HG03066 (cell line): ENCODE results near the gene TUSC2.
A peak's percentile ranks its signal among the peaks of the same experiment; 100 is the strongest.
"Not testable (repeated sequence)": the region's sequence is repeated elsewhere in the genome, so short reads cannot be mapped to it uniquely, and the experiment has no call there.

Experiments
- ATAC-seq: cut with Tn5 transposase; IDR thresholded peaks from one replicate; pipeline ENCODE4 v1.9.1; 2021; ENCODE audit warnings: low read depth; ENCODE audit not compliant: unreplicated experiment

TUSC2 gene

GRCh38 chr3:50319894-50320625 is 8.0 kb downstream of the TUSC2 start:
- ATAC-seq, result no peak

GRCh38 chr3:50319181-50319893 is 8.7 kb downstream of the TUSC2 start:
- no peak for ATAC-seq

- ATAC-seq, result no peak
Measured at GRCh38 chr3:50318615-50319014, 9.4 kb downstream of the TUSC2 start.

- ATAC-seq, result no peak
Measured at GRCh38 chr3:50318163-50318562, 9.9 kb downstream of the TUSC2 start.

DNA sequence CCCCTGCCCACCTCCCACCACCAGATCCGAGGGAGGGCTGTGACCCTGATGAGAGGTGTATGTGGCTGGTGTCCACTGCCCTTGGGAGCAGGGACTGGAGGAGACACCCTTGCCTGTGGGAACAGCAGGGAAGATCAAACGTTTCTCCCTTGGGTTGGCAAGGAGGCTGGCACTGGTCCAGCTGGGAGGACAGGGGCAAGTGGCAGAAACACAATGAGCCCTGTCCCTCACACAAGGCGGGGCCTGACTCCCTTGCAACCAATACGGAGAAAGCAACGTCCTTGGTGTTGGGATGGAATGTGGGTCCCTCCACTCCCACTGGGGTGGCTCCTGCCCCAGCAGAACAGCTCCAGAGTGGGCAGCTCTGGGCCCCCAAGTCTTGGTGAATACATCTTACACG is 10.7 kb downstream of the TUSC2 start:
- ATAC-seq, result no peak

GRCh38 chr3:50316657-50317242 is 11.3 kb downstream of the TUSC2 start:
- no peak for ATAC-seq

- ATAC-seq, result no peak
Measured at GRCh38 chr3:50314816-50315215, 13.2 kb downstream of the TUSC2 start.

GRCh38 chr3:50314342-50314741 is 13.7 kb downstream of the TUSC2 start:
- no peak for ATAC-seq

GRCh38 chr3:50312041-50312440 is 16.0 kb downstream of the TUSC2 start:
- not testable (repeated sequence) for ATAC-seq

DNA sequence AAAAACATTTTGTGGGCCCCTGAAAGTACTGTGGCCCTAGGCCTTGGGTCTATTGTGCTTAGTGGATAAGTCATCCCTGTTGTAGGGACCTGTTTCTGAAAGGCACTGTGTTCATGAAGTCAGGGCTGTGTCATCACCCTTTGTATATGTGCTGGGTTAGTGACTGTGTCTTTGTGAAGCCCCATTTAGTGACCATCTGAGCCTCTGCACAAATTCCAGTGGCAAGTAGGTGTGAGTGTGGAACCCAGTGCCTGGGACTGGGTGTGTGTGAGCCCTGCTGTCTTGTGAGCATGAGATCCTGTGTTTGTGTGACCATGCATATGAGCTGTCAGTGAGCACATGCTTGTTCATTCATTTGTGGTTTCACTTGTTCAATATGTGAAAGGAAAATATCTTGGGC is 23.4 kb downstream of the TUSC2 start:
- no peak for ATAC-seq

- no peak for ATAC-seq
Measured at GRCh38 chr3:50303013-50303815, 24.8 kb downstream of the TUSC2 start, which contains the start of gene HYAL1. TSS of gene HYAL1 (minus strand) at chr3:50303574. CDS start at chr3:50302956, 618 bp downstream.

DNA sequence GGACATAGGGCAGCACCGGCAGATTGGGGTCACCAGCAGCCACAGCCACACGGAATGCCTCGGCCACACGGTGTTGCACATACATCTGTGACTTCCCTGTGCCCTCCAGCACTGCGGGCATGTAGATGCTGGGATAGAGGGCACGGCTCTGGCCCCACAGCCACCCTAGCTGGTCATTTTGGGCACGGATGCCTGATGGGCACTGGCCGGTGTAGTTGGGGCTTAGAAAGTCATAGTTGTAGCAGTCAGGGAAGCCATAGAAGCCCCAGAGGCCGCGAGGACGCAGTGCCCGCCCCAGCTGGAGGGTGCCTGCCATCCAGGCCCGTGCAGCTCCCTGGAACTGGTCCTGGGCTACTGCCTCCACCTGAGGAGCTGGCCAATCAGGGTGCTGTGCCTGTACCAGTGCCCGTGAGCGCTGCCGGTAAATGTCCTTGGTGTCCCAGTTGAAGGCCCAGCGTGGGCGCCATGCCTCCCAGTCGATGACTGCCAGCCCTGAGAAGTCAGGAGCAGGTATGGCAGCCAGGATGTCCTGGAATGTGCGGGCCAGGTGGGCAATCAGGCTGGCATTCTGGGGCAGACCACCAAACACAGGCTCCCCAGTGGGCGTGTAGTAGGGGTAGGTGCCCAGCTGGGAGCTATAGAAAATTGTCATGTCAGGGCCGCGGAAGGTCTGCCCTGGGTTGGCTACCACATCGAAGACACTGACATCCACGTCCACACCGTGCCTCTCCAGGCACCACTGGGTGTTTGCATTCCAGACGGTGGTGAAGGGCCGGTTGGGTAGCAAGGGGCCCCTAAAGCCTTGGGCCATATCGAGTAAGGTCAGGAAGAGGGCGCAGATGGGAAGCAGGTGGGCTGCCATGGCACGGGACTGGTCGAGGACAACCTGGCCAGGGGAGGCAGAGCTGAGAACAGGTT is 25.7 kb downstream of the TUSC2 start:
- ATAC-seq, result no peak

- ATAC-seq, result no peak
Measured at GRCh38 chr3:50300681-50301254, 27.3 kb downstream of the TUSC2 start.

DNA sequence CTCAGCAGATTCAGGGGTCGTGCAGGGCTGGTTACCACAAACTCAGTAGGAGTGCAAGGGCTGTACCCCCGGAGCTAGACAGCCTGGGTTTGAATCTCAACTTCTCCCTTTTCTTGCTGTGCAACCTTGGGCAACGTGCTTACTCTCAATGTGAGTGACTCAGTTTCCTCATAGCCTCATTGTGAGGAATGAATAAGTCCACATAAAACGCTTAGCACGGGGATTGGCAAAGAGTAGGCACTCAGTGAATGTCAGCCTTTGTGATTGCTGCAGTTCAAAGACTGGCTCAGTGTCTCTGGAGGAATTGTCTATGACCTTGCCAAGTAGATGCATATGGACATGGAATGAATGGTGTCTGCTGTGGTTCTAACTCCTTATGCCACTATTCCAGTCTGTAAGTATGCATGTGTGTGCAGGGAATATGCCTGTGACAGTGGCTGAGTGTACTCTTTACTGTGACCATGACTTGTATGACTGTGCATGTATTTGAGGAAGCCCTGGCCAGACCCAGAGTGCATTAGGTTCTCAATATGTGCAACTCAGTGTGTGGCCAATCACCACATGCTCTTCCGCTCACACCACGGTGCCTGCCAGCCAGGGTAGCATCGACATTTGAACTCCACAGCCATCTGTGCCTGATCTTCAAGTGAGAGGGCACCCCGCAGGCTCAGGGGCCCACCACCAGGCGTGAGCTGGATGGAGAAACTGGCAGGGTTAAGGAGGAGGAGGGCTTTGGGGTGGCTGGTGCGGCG is 27.9 kb downstream of the TUSC2 start:
- ATAC-seq, result no peak

- ATAC-seq, result no peak
Measured at GRCh38 chr3:50299638-50299928, 28.4 kb downstream of the TUSC2 start.

GRCh38 chr3:50298836-50299637 is 29.0 kb downstream of the TUSC2 start, which contains the start of the genes HYAL3 and NAA80:
TSS of gene HYAL3 (minus strand) at chr3:50299405. CDS start at chr3:50295602, 3,803 bp downstream.
TSS of gene NAA80 (minus strand) at chr3:50299405. CDS start at chr3:50297463, 1,942 bp downstream.
- ATAC-seq, result peak; percentile 86

DNA sequence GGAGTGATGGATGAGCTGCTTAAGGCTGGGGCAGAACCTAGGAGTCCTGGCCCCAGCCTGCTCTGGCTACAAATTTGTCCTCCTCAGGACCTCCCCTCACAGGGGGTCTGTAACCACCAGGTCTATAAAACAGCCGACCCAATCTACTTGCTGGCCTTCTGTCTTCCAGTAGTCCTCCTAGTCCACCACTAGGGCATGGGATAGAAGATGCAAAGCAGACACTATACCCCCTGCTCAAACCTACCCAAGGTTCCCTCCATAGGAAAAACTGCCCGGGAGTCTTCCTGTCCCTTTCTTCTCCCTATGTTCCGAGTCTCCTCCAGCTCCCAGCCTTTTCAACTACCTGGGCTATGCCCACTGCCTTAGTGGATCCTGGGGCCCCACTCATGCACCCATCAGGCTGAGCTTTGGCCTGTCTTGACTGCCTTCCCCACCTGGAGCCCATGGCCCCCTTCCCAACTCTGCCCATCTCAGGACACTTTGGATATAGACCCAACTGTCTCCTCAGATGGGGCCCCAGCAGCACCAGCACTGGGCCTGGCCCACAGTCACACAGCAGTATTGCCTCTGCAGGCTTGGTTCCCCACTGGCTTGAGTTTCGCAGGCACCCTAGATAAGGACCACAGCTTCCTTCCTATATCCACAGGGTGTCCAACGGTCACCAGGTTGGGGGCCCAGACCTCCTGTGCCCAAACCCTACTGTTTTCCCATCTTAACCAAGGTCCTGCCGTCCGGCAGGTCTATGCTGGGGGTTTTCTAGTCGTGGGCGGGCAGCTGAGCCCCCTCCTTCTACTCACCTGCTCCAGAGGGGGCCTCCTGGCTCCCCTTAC is 29.9 kb downstream of the TUSC2 start:
- no peak for ATAC-seq
